Adrenal gland (tissue), 5 donors: ENCODE results near the gene HOXA10.

Experiments used
- CTCF ChIP-seq, 6 experiments: fragments of 450-650 bp in 4 of 6; fragments of 200-600 bp in 2 of 6; sonication (generic) in 1 of 6; IDR thresholded peaks; 1 replicate in 5 of 6; 2 replicates in 1 of 6; pipeline versions ENCODE4 v1.5.1 to v1.8.0; 2016 to 2021; ENCODE audit warnings: antibody characterized with exemption in 6 of 6, mild to moderate bottlenecking in 2 of 6, moderate library complexity in 1 of 6
- POLR2A ChIP-seq, 2 donors: fragments of 450-650 bp; IDR thresholded peaks; one replicate each; pipeline ENCODE4 v1.6.1; 2017; ENCODE audit warnings: antibody characterized with exemption in 2 of 2, mild to moderate bottlenecking in 2 of 2, moderate library complexity in 1 of 2
- donor health status: DM: no; HTN: no; CAD: no.

- TF ChIP-seq CTCF (IDR thresholded peaks at IDR 0.05) = peak in 1 of 6 experiments; percentile 13
- no peak for TF ChIP-seq POLR2A (IDR thresholded peaks at IDR 0.05)
These were observed 24.1 kb downstream of the HOXA10 start for GRCh38 chr7:27149842-27150567.
